Type B pancreatic cell (in vitro differentiated cells): ENCODE measurements around the gene ESRRB. TPM values are rescaled to one million over a fixed set of nuclear protein-coding genes. Genes with fewer than 3 reads are reported as not detected.
A peak's percentile ranks its signal among the peaks of the same experiment; 100 is the strongest.

Source experiments
- DNase-seq: peaks from one replicate; pipeline ENCODE4 v3.0.0; 2021; ENCODE audit warnings: mixed read lengths; ENCODE audit not compliant: unreplicated experiment; ENCODE audit errors: extremely low spot score
- H3K27ac Mint-ChIP-seq: 2 replicates; pipeline ENCODE4 v1.8.0; 2021; ENCODE audit warnings: mild to moderate bottlenecking, mixed read lengths
- H3K27me3 Mint-ChIP-seq: 2 replicates; pipeline ENCODE4 v1.8.0; 2021; ENCODE audit warnings: mixed read lengths
- H3K36me3 Mint-ChIP-seq: 2 replicates; pipeline ENCODE4 v1.8.0; 2021; ENCODE audit warnings: mixed read lengths
- H3K4me1 Mint-ChIP-seq: one replicate; pipeline ENCODE4 v1.8.0; 2021; ENCODE audit warnings: mixed read lengths; ENCODE audit not compliant: unreplicated experiment
- H3K4me3 Mint-ChIP-seq: 2 replicates; pipeline ENCODE4 v1.8.0; 2021; ENCODE audit warnings: mild to moderate bottlenecking, mixed read lengths
- H3K9me3 Mint-ChIP-seq: 2 replicates; pipeline ENCODE4 v1.8.0; 2021; ENCODE audit warnings: mixed read lengths
- total RNA-seq: library from RNA; stranded (reverse); gene quantifications from 2 replicates; pipeline ENCODE4 v1.2.1, GENCODE V29; 2021; ENCODE audit warnings: low replicate concordance
- TF ChIP-seq, protein P1 (sequence below): fragments of 200-600 bp; sonication (generic); conservative IDR thresholded peaks from 2 replicates; pipeline ENCODE4 v1.5.0; 2021; ENCODE audit warnings: antibody characterized with exemption, mild to moderate bottlenecking

ESRRB gene
- total RNA-seq, 1 donor from 2014 or later = 0.94 TPM

GRCh38 chr14:76386944-76387782 is 11.2 kb downstream of the ESRRB start:
- no peaks in the 10 kb centered on the region for H3K9me3 Mint-ChIP-seq
- H3K27ac Mint-ChIP-seq = no peak overlapping the region
- no peaks in the 10 kb centered on the region for H3K36me3 Mint-ChIP-seq
- peaks cover 6% of the 10 kb centered on the region for H3K4me1 Mint-ChIP-seq
- TF ChIP-seq, protein P1, sequence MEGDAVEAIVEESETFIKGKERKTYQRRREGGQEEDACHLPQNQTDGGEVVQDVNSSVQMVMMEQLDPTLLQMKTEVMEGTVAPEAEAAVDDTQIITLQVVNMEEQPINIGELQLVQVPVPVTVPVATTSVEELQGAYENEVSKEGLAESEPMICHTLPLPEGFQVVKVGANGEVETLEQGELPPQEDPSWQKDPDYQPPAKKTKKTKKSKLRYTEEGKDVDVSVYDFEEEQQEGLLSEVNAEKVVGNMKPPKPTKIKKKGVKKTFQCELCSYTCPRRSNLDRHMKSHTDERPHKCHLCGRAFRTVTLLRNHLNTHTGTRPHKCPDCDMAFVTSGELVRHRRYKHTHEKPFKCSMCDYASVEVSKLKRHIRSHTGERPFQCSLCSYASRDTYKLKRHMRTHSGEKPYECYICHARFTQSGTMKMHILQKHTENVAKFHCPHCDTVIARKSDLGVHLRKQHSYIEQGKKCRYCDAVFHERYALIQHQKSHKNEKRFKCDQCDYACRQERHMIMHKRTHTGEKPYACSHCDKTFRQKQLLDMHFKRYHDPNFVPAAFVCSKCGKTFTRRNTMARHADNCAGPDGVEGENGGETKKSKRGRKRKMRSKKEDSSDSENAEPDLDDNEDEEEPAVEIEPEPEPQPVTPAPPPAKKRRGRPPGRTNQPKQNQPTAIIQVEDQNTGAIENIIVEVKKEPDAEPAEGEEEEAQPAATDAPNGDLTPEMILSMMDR = peak; percentile 98
- DNase-seq = peak; percentile 83
- no peak overlapping the region for H3K4me3 Mint-ChIP-seq
- peaks cover 55% of the 10 kb centered on the region for H3K27me3 Mint-ChIP-seq

DNA sequence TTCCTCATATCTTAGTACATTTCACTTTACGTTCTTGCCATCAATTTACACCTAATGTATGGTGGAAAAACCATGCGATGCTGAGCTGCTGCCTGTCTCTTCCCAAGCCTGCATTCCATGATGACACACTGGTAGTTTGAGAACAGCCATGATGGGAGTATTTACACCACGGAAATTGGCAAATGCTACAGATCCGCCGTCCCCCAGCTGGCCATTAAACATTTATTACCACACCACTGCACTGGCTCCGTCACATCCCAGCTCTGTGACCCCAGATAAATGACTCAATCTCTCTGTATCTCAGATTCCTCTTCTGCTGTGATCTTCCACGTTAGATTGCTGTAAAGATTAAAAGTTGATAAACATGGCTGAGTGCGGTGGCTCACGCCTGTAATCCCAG is 13.9 kb downstream of the ESRRB start:
- TF ChIP-seq, protein P1 = no peak
- peaks cover 17% of the 10 kb centered on the region for H3K4me1 Mint-ChIP-seq
- H3K4me3 Mint-ChIP-seq = no peak overlapping the region
- no peaks in the 10 kb centered on the region for H3K36me3 Mint-ChIP-seq
- peaks cover 31% of the 10 kb centered on the region for H3K27me3 Mint-ChIP-seq
- no peak overlapping the region for H3K27ac Mint-ChIP-seq
- no peak for DNase-seq
- H3K9me3 Mint-ChIP-seq = no peaks in the 10 kb centered on the region

DNA sequence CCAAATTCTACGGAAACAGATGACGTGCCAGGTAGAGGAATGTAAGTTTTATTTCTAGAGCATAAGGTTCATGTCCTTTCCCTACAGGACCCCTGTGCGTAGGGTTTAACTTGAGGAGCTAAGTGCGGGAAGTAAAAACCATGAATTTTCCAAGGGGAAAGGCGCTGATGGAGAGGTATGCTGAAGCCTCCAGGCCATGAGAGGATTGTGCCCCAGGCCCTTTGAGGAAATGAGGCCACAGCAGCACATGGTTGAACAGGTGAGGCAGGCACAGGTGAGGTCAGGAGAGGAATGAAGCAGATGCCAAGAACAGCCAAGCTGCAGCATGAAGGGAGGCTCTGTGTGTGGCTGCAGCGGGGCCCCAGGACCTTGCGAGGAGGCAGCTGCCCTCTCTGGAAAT is 14.7 kb downstream of the ESRRB start:
- no peaks in the 10 kb centered on the region for H3K9me3 Mint-ChIP-seq
- no peak overlapping the region for H3K4me3 Mint-ChIP-seq
- H3K27ac Mint-ChIP-seq = no peak overlapping the region
- H3K4me1 Mint-ChIP-seq = peaks cover 17% of the 10 kb centered on the region
- TF ChIP-seq, protein P1 = no peak
- H3K27me3 Mint-ChIP-seq = peaks cover 23% of the 10 kb centered on the region
- H3K36me3 Mint-ChIP-seq = no peaks in the 10 kb centered on the region
- DNase-seq = no peak

GRCh38 chr14:76391981-76392690 is 16.2 kb downstream of the ESRRB start:
- no peak overlapping the region for H3K4me3 Mint-ChIP-seq
- H3K36me3 Mint-ChIP-seq = no peaks in the 10 kb centered on the region
- no peak for DNase-seq
- H3K4me1 Mint-ChIP-seq = peaks cover 17% of the 10 kb centered on the region
- H3K9me3 Mint-ChIP-seq = no peaks in the 10 kb centered on the region
- H3K27ac Mint-ChIP-seq = no peak overlapping the region
- H3K27me3 Mint-ChIP-seq = peaks cover 19% of the 10 kb centered on the region
- TF ChIP-seq, protein P1 = no peak

- no peaks in the 10 kb centered on the region for H3K36me3 Mint-ChIP-seq
- TF ChIP-seq, protein P1 = no peak
- H3K27me3 Mint-ChIP-seq = peaks cover 22% of the 10 kb centered on the region
These were observed 18.6 kb downstream of the ESRRB start for GRCh38 chr14:76394569-76394968.

More at GRCh38 chr14:76394569-76394968, 18.6 kb downstream of the ESRRB start:
- no peaks in the 10 kb centered on the region for H3K9me3 Mint-ChIP-seq
- no peak for DNase-seq
- no peak overlapping the region for H3K27ac Mint-ChIP-seq
- H3K4me1 Mint-ChIP-seq = peaks cover 17% of the 10 kb centered on the region
- H3K4me3 Mint-ChIP-seq = no peak overlapping the region
